GM10248 (cell line): ENCODE data around the gene XYLT1.

ENCODE experiments used
- CTCF ChIA-PET: fragments of 300-600 bp; sonication (Branson Sonifier 250); formaldehyde crosslinking; extraction: SDS; loops from one replicate; lab custom pipeline; 2021; ENCODE audit warnings: antibody characterized with exemption; lab: Yijun Ruan, JAX
- POLR2A ChIA-PET: fragments of 350-650 bp; sonication (Branson Sonifier 250); formaldehyde crosslinking; extraction: SDS; loops from one replicate; lab custom pipeline; 2020; ENCODE audit warnings: antibody characterized with exemption; lab: Yijun Ruan, JAX
- DNase-seq: peaks from one replicate; pipeline ENCODE4 v3.0.0; 2012; ENCODE audit errors: extremely low spot score
- CTCF ChIP-seq: IDR thresholded peaks from 2 replicates; pipeline ENCODE4 v1.5.1; 2012; ENCODE audit warnings: mild to moderate bottlenecking, low read depth; ENCODE audit errors: extremely low read depth, missing control alignments, control extremely low read depth

XYLT1 gene

GRCh38 chr16:17417740-17418139 lies 53.0 kb downstream of the XYLT1 start:
- no peak for DNase-seq
- ChIA-PET POLR2A (interaction anchor here (0.8 to 1.6 kb wide), 2 partner anchors 9 to 48 kb away, joined by 4 to 9 read pairs; no protein-coding TSS in a partner anchor), CTCF (interaction anchor here (0.8 to 3.9 kb wide), 13 partner anchors 10 to 160 kb away, joined by 3 to 21 read pairs (median 6); no protein-coding TSS in a partner anchor)
- no peak for TF ChIP-seq CTCF

- ChIA-PET CTCF (interaction anchor here (0.7 to 3.9 kb wide), 27 partner anchors 8 to 162 kb away, joined by 3 to 21 read pairs (median 4); no protein-coding TSS in a partner anchor), POLR2A (interaction anchor here (0.5 to 1.6 kb wide), 6 partner anchors 8 to 72 kb away, joined by 3 to 9 read pairs (median 4); no protein-coding TSS in a partner anchor)
- DNase-seq: peak; percentile 89
- peak; percentile 8 for TF ChIP-seq CTCF
Observed at GRCh38 chr16:17416461-17417311, 54.1 kb downstream of the XYLT1 start.

GRCh38 chr16:17414916-17415315 lies 55.8 kb downstream of the XYLT1 start:
- POLR2A ChIA-PET: no interaction called here
- CTCF ChIA-PET: interaction anchor here (0.8 to 3.9 kb wide), 6 partner anchors 8 to 209 kb away, joined by 3 to 21 read pairs (median 5); no protein-coding TSS in a partner anchor
- DNase-seq: no peak
- no peak for TF ChIP-seq CTCF

- peak; percentile 35 for DNase-seq
- no peak for TF ChIP-seq CTCF
- POLR2A ChIA-PET: no interaction called here
- CTCF ChIA-PET: no interaction called here
Observed at GRCh38 chr16:17414421-17414820, 56.3 kb downstream of the XYLT1 start.

DNA sequence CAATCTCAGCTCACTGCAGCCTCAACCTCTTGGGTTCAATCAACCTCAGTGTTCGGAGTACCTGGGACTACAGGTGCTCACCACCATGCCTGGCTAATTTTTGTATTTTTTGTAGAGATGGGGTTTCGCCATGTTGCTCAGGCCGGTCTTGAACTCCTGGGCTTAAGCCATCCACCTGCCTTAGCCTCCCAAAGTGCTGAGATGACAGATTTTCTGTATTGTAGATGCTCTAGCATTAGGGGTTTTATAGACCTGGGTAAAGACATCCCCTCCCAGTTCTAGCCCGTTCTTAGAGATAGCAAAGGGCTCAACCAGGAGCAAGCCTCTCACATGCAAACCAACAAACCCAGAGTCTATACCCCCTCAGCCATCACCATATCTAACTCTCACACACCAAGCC lies 57.3 kb downstream of the XYLT1 start:
- DNase-seq: no peak
- no peak for TF ChIP-seq CTCF
- ChIA-PET POLR2A (no interaction called here), CTCF (no interaction called here)

DNA sequence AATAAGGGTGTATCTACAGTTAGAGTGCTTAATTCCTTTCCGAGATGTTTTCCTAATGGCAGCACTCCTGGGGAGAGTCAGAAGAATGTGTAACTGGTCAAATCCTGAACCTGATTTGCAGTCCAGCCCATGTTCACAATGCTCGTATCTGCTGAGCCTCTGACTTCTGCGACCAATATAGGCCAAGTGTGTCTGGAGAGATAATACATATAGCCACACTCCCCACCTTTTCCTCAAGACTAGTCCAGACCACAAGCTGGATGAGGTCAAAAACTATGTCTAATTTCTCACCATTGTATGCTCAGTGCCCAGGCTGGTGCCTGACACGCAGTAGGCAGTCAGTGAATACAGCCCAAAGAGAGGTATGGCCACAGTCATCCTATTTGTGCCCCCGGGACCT lies 58.0 kb downstream of the XYLT1 start:
- no peak for DNase-seq
- ChIA-PET POLR2A (no interaction called here), CTCF (no interaction called here)
- TF ChIP-seq CTCF: no peak
